Neural progenitor cell (in vitro differentiated cells): ENCODE results near the gene DBH.

Source experiments
- EZH2phosphoT487 ChIP-seq: fragments of 200-600 bp; sonication (generic); IDR thresholded peaks from 2 replicates; pipeline ENCODE4 v1.6.1; 2017; ENCODE audit warnings: antibody characterized with exemption
- TF ChIP-seq, protein P1 (sequence below): fragments of 200-600 bp; sonication (generic); IDR thresholded peaks from 2 replicates; pipeline ENCODE4 v1.5.1; 2017; ENCODE audit warnings: antibody characterized with exemption, mild to moderate bottlenecking

DNA sequence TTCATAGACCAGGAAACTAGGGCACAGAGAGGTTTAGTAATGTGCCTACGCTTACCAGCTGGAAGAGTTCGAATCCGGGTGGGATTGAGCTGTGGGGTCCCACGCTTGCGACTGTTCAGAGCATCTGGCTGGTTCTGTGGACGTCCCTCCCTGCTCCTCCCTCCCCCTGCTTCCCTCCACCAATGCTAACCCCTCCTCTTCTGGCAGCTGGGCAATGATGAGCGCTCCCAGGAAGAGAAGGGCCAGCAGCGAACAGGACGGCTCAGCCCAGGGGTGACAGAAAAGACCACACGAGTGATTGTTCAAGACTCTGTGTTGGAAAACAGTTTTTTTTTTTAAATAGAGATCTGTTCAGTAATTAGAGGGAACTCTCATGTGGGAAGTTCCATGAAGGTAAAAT is 33.9 kb upstream of the DBH start:
- TF ChIP-seq, protein P1, sequence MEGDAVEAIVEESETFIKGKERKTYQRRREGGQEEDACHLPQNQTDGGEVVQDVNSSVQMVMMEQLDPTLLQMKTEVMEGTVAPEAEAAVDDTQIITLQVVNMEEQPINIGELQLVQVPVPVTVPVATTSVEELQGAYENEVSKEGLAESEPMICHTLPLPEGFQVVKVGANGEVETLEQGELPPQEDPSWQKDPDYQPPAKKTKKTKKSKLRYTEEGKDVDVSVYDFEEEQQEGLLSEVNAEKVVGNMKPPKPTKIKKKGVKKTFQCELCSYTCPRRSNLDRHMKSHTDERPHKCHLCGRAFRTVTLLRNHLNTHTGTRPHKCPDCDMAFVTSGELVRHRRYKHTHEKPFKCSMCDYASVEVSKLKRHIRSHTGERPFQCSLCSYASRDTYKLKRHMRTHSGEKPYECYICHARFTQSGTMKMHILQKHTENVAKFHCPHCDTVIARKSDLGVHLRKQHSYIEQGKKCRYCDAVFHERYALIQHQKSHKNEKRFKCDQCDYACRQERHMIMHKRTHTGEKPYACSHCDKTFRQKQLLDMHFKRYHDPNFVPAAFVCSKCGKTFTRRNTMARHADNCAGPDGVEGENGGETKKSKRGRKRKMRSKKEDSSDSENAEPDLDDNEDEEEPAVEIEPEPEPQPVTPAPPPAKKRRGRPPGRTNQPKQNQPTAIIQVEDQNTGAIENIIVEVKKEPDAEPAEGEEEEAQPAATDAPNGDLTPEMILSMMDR = no peak
- no peak for TF ChIP-seq EZH2phosphoT487
